Fibroblast of lung (primary cell): ENCODE measurements around the gene RAB13. TPM values are rescaled to one million over a fixed set of nuclear protein-coding genes. Genes with fewer than 3 reads are reported as not detected.
A peak's percentile ranks its signal among the peaks of the same experiment; 100 is the strongest.

Source experiments
- DNase-seq, 2 donors: peaks; one replicate each; pipeline versions ENCODE4 v3.0.0 to v3.0.0-alpha.2; 2010; ENCODE audit warnings: low read depth in 2 of 2
- H2AFZ ChIP-seq: 2 replicates; pipeline ENCODE4 v1.5.1; 2012; ENCODE audit warnings: low read length, control low read depth, inconsistent platforms
- H3K27ac ChIP-seq: 2 replicates; pipeline ENCODE4 v1.5.1; 2011; ENCODE audit warnings: low read length, control low read depth; ENCODE audit not compliant: insufficient read depth
- H3K27me3 ChIP-seq: 2 replicates; pipeline ENCODE4 v1.5.1; 2011; ENCODE audit warnings: mild to moderate bottlenecking, low read length; ENCODE audit not compliant: control insufficient read depth, insufficient read depth
- H3K36me3 ChIP-seq: 2 replicates; pipeline ENCODE4 v1.5.1; 2011; ENCODE audit warnings: low read length; ENCODE audit not compliant: control insufficient read depth, insufficient read depth
- H3K4me1 ChIP-seq: 2 replicates; pipeline ENCODE4 v1.5.1; 2011; ENCODE audit warnings: low read length; ENCODE audit not compliant: control insufficient read depth, insufficient read depth; ENCODE audit errors: extremely low read depth
- H3K4me2 ChIP-seq: 2 replicates; pipeline ENCODE4 v1.5.1; 2011; ENCODE audit warnings: low read length, control low read depth; ENCODE audit not compliant: insufficient read depth; ENCODE audit errors: extremely low read depth
- H3K4me3 ChIP-seq, 4 experiments: fragments of 200-600 bp in 1 of 4; sonication (generic) in 1 of 4; replicated peaks in 1 of 4; 2 replicates each; pipeline ENCODE4 v1.5.1; 2011 to 2016; ENCODE audit warnings: low read length in 4 of 4, low read depth in 3 of 4, mild to moderate bottlenecking in 3 of 4, control low read depth in 2 of 4, inconsistent platforms in 1 of 4, mixed read lengths in 1 of 4; ENCODE audit not compliant: insufficient read depth in 1 of 4; ENCODE audit errors: control extremely low read depth in 1 of 4
- H3K79me2 ChIP-seq: 2 replicates; pipeline ENCODE4 v1.5.1; 2012; ENCODE audit warnings: mild to moderate bottlenecking, low read length, inconsistent platforms; ENCODE audit not compliant: control insufficient read depth, insufficient read depth
- H3K9ac ChIP-seq: 2 replicates; pipeline ENCODE4 v1.5.1; 2011; ENCODE audit warnings: mild to moderate bottlenecking, low read length, control low read depth; ENCODE audit not compliant: insufficient read depth
- H3K9me3 ChIP-seq: 2 replicates; pipeline ENCODE4 v1.5.1; 2012; ENCODE audit warnings: low read depth, low read length; ENCODE audit not compliant: control insufficient read depth, insufficient read depth
- H4K20me1 ChIP-seq: 2 replicates; pipeline ENCODE4 v1.5.1; 2011; ENCODE audit warnings: low read length; ENCODE audit not compliant: control insufficient read depth, insufficient read depth; ENCODE audit errors: extremely low read depth
- CTCF ChIP-seq, 2 donors: IDR thresholded peaks in 1 of 2; conservative IDR thresholded peaks in 1 of 2; 1 replicate in 1 of 2; 2 replicates in 1 of 2; pipeline ENCODE4 v1.5.1; 2011 to 2012; ENCODE audit warnings: low read length in 2 of 2, control low read depth in 1 of 2, inconsistent platforms in 1 of 2, low read depth in 1 of 2, mild to moderate bottlenecking in 1 of 2
- EZH2 ChIP-seq: IDR thresholded peaks from 2 replicates; pipeline ENCODE4 v1.5.1; 2012; ENCODE audit warnings: low read length, control low read depth, mild to moderate bottlenecking; ENCODE audit errors: missing control alignments
- polyA plus RNA-seq, 2 donors: library from polyadenylated mRNA; depleted of rRNA in 1 of 2; stranded (reverse) in 1 of 2; unstranded in 1 of 2; fragments of >200 nt; gene quantifications; 2 replicates each; pipeline ENCODE4 v1.2.1, GENCODE V29; 2011 to 2012; ENCODE audit warnings: missing spikeins in 1 of 2
- total RNA-seq: library from RNA; depleted of rRNA; stranded (reverse); fragments of >200 nt; gene quantifications from 2 replicates; pipeline ENCODE4 v1.2.1, GENCODE V29; 2014

Gene RAB13
- total and polyA plus RNA-seq, 2 donors (not counting 1 experiment from before 2014, with no cell fraction given), result 86.2 to 126 TPM

GRCh38 chr1:153963030-153963849, 22.9 kb downstream of the RAB13 start, which contains the start of gene SLC39A1:
Gene SLC39A1 (minus strand): TSS chr1:153963537. CDS start chr1:153962715, 822 bp downstream.
- H3K4me1 ChIP-seq, result peaks cover 20% of the 10 kb centered on the region
- DNase-seq, result peak; percentile 95 to 96
- H3K4me3 ChIP-seq, result peak within 1 kb of the TSS; percentile 72 to 88 (median 78)
- peak within 1 kb of the TSS; percentile 91 for H3K27ac ChIP-seq
- no peaks in the 10 kb centered on the region for H3K9me3 ChIP-seq
- H3K36me3 ChIP-seq, result peaks cover 4% of the 10 kb centered on the region
- peaks cover 12% of the 10 kb centered on the region for H3K79me2 ChIP-seq
- H3K9ac ChIP-seq, result peak within 1 kb of the TSS; percentile 88
- no peaks in the 10 kb centered on the region for H4K20me1 ChIP-seq
- H2AFZ ChIP-seq, result peak within 1 kb of the TSS; percentile 75
- H3K4me2 ChIP-seq, result peak within 1 kb of the TSS; percentile 99
- TF ChIP-seq EZH2, result no peak
- TF ChIP-seq CTCF (conservative IDR thresholded peaks at IDR 0.05 in 1 of 2, IDR thresholded peaks at IDR 0.05 in 1 of 2; ENCODE audit: low read depth in 1 of 2, low read length in 2 of 2), result no peak
- H3K27me3 ChIP-seq, result no peaks in the 10 kb centered on the region

- TF ChIP-seq EZH2, result no peak
- no peak for TF ChIP-seq CTCF (conservative IDR thresholded peaks at IDR 0.05 in 1 of 2, IDR thresholded peaks at IDR 0.05 in 1 of 2; ENCODE audit: low read depth in 1 of 2, low read length in 2 of 2)
- Histone ChIP-seq H3K27me3 (no peaks in the 10 kb centered on the region), H4K20me1 (no peaks in the 10 kb centered on the region), H3K4me1 (peaks cover 20% of the 10 kb centered on the region), H3K79me2 (peaks cover 19% of the 10 kb centered on the region), H3K27ac (peak overlapping the region; percentile 91), H3K36me3 (peaks cover 4% of the 10 kb centered on the region), H3K9me3 (no peaks in the 10 kb centered on the region), H3K4me3 (peak overlapping the region; percentile 72 to 88 (median 78)), H2AFZ (no peak overlapping the region), H3K9ac (peak overlapping the region; percentile 88), H3K4me2 (peak overlapping the region; percentile 68)
- DNase-seq, result peak; percentile 56 to 70
Observed at GRCh38 chr1:153962088-153963029, 23.8 kb downstream of the RAB13 start.

GRCh38 chr1:153961421-153961820, 24.7 kb downstream of the RAB13 start:
- no peak for DNase-seq
- TF ChIP-seq EZH2 (no peak), CTCF (conservative IDR thresholded peaks at IDR 0.05 in 1 of 2, IDR thresholded peaks at IDR 0.05 in 1 of 2; ENCODE audit: low read depth in 1 of 2, low read length in 2 of 2) (no peak)
- Histone ChIP-seq H3K9ac (no peak overlapping the region), H3K4me2 (peak overlapping the region; percentile 68), H4K20me1 (no peaks in the 10 kb centered on the region), H3K36me3 (peaks cover 4% of the 10 kb centered on the region), H2AFZ (no peak overlapping the region), H3K27ac (no peak overlapping the region), H3K4me3 (peak overlapping the region in 2 of 4 experiments; percentile 72 to 82), H3K4me1 (peaks cover 18% of the 10 kb centered on the region), H3K9me3 (no peaks in the 10 kb centered on the region), H3K79me2 (peaks cover 28% of the 10 kb centered on the region), H3K27me3 (no peaks in the 10 kb centered on the region)
